ENCODE results near the gene ELSPBP1.

- TF ChIP-seq, protein P1, sequence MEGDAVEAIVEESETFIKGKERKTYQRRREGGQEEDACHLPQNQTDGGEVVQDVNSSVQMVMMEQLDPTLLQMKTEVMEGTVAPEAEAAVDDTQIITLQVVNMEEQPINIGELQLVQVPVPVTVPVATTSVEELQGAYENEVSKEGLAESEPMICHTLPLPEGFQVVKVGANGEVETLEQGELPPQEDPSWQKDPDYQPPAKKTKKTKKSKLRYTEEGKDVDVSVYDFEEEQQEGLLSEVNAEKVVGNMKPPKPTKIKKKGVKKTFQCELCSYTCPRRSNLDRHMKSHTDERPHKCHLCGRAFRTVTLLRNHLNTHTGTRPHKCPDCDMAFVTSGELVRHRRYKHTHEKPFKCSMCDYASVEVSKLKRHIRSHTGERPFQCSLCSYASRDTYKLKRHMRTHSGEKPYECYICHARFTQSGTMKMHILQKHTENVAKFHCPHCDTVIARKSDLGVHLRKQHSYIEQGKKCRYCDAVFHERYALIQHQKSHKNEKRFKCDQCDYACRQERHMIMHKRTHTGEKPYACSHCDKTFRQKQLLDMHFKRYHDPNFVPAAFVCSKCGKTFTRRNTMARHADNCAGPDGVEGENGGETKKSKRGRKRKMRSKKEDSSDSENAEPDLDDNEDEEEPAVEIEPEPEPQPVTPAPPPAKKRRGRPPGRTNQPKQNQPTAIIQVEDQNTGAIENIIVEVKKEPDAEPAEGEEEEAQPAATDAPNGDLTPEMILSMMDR (IDR thresholded peaks at IDR 0.05; ENCODE audit: borderline replicate concordance, extremely low read depth, low read length, poor library complexity, severe bottlenecking): no peak
- no peak for TF ChIP-seq EZH2 (IDR thresholded peaks at IDR 0.05; ENCODE audit: borderline replicate concordance, low read depth, low read length, severe bottlenecking)
Measured at GRCh38 chr19:48025480-48025879, 31.0 kb downstream of the ELSPBP1 start.

All from DND-41 (cell line).